IMR-90 (cell line): Measurements from ENCODE around the gene NTSR1. TPM values are rescaled to one million over a fixed set of nuclear protein-coding genes. Genes with fewer than 3 reads are reported as not detected.

Source experiments
- ATAC-seq: fragments of 200-7000 bp; cut with Tn5 transposase; 2 replicates; pipeline ENCODE4 v1.9.1; 2020; ENCODE audit warnings: low read depth, mild to moderate bottlenecking, moderate library complexity
- BruUV-seq: library from RNA; stranded (reverse); fragments of 400-500 nt; replicated peaks from 2 replicates; lab custom pipeline; 2021; lab: Mats Ljungman, UMichigan
- CTCF ChIA-PET: fragments of 300-600 bp; formaldehyde crosslinking; extraction: SDS; loops from one replicate; lab custom pipeline; 2021; ENCODE audit warnings: antibody characterized with exemption; lab: Yijun Ruan, JAX
- POLR2A ChIA-PET: fragments of 300-600 bp; sonication (Branson Sonifier 250); formaldehyde crosslinking; loops from one replicate; lab custom pipeline; 2022; ENCODE audit warnings: antibody characterized with exemption; ENCODE audit not compliant: unreplicated experiment; lab: Charles Lee
- DNase-seq: peaks from one replicate; pipeline ENCODE4 v3.0.0; 2013
- H2AFZ ChIP-seq: replicated peaks from 2 replicates; pipeline ENCODE3; 2013; ENCODE audit warnings: low read length, mild to moderate bottlenecking; ENCODE audit not compliant: poor library complexity
- H2AK5ac ChIP-seq: 2 replicates; pipeline ENCODE4 v1.6.1; 2013; ENCODE audit warnings: low read depth, low read length, inconsistent platforms
- H2AK9ac ChIP-seq: replicated peaks from 2 replicates; pipeline ENCODE3; 2013; ENCODE audit warnings: mild to moderate bottlenecking, low read depth, low read length, moderate library complexity; ENCODE audit not compliant: poor library complexity
- H2BK120ac ChIP-seq: 2 replicates; pipeline ENCODE4 v1.6.1; 2013; ENCODE audit warnings: low read depth, low read length, inconsistent platforms
- H2BK15ac ChIP-seq: 3 replicates; pipeline ENCODE4 v1.6.1; 2013; ENCODE audit warnings: low read depth, low read length, inconsistent platforms
- H2BK20ac ChIP-seq: 2 replicates; pipeline ENCODE4 v1.6.1; 2013; ENCODE audit warnings: low read depth, mild to moderate bottlenecking, inconsistent platforms, low read length, moderate library complexity
- H2BK5ac ChIP-seq: 2 replicates; pipeline ENCODE4 v1.6.1; 2013; ENCODE audit warnings: mild to moderate bottlenecking, low read depth, low read length, inconsistent platforms; ENCODE audit not compliant: poor library complexity, severe bottlenecking
- H3K14ac ChIP-seq: replicated peaks from 2 replicates; pipeline ENCODE4 v1.6.1; 2013; ENCODE audit warnings: low read depth, low read length, inconsistent platforms
- H3K18ac ChIP-seq: 2 replicates; pipeline ENCODE4 v1.6.1; 2013; ENCODE audit warnings: low read depth, low read length, control low read depth
- H3K23ac ChIP-seq: 2 replicates; pipeline ENCODE4 v1.6.1; 2013; ENCODE audit warnings: low read depth, low read length, inconsistent platforms
- H3K27ac ChIP-seq: 2 replicates; pipeline ENCODE4 v1.5.1; 2013; ENCODE audit warnings: mild to moderate bottlenecking, control low read depth, low read length; ENCODE audit not compliant: insufficient read depth
- H3K27me3 ChIP-seq: 2 replicates; pipeline ENCODE4 v1.6.1; 2013; ENCODE audit warnings: low read length; ENCODE audit not compliant: control insufficient read depth, insufficient read depth
- H3K36me3 ChIP-seq: 2 replicates; pipeline ENCODE4 v1.6.1; 2013; ENCODE audit warnings: low read length, mixed read lengths; ENCODE audit not compliant: control insufficient read depth, insufficient read depth
- H3K4ac ChIP-seq: 2 replicates; pipeline ENCODE4 v1.6.1; 2013; ENCODE audit warnings: low read depth, low read length, inconsistent platforms
- H3K4me1 ChIP-seq: 2 replicates; pipeline ENCODE4 v1.6.1; 2013; ENCODE audit warnings: low read length, mixed read lengths; ENCODE audit not compliant: control insufficient read depth, insufficient read depth
- H3K4me2 ChIP-seq: 2 replicates; pipeline ENCODE4 v1.6.1; 2013; ENCODE audit warnings: low read depth, mild to moderate bottlenecking, control low read depth, low read length, moderate library complexity
- H3K4me3 ChIP-seq: 2 replicates; pipeline ENCODE4 v1.5.1; 2013; ENCODE audit warnings: low read depth, mild to moderate bottlenecking, control low read depth, low read length, moderate library complexity; ENCODE audit not compliant: insufficient read depth
- H3K56ac ChIP-seq: 2 replicates; pipeline ENCODE4 v1.6.1; 2013; ENCODE audit warnings: low read length, inconsistent platforms; ENCODE audit not compliant: insufficient read depth; ENCODE audit errors: extremely low read depth
- H3K79me1 ChIP-seq, 2 experiments: 2 replicates each; pipeline ENCODE4 v1.6.1; 2013; ENCODE audit warnings: low read length in 2 of 2, inconsistent platforms in 1 of 2, low read depth in 1 of 2
- H3K9ac ChIP-seq: 2 replicates; pipeline ENCODE4 v1.6.1; 2013; ENCODE audit warnings: low read depth, low read length, control low read depth
- H3K9me1 ChIP-seq: 2 replicates; pipeline ENCODE4 v1.6.1; 2013; ENCODE audit warnings: low read length, inconsistent platforms; ENCODE audit not compliant: insufficient read depth
- H3K9me3 ChIP-seq: 2 replicates; pipeline ENCODE4 v1.6.1; 2013; ENCODE audit warnings: low read length; ENCODE audit not compliant: control insufficient read depth, insufficient read depth
- H4K20me1 ChIP-seq: 2 replicates; pipeline ENCODE4 v1.6.1; 2013; ENCODE audit warnings: low read length, inconsistent platforms; ENCODE audit not compliant: insufficient read depth
- H4K5ac ChIP-seq: 2 replicates; pipeline ENCODE4 v1.6.1; 2013; ENCODE audit warnings: mild to moderate bottlenecking, low read depth, low read length, control low read depth
- H4K8ac ChIP-seq, 2 experiments: 2 replicates each; pipeline ENCODE4 v1.6.1; 2013; ENCODE audit warnings: low read depth in 2 of 2, low read length in 2 of 2, control low read depth in 1 of 2, inconsistent platforms in 1 of 2
- H4K91ac ChIP-seq: 2 replicates; pipeline ENCODE4 v1.6.1; 2013; ENCODE audit warnings: low read depth, low read length, inconsistent platforms; ENCODE audit not compliant: insufficient read depth
- CEBPB ChIP-seq: IDR thresholded peaks from 2 replicates; pipeline ENCODE4 v1.6.1; 2012; ENCODE audit warnings: low read depth, low read length, improper control_type of control experiment
- FOS ChIP-seq: fragments of 150-350 bp; IDR thresholded peaks from 2 replicates; pipeline ENCODE4 v1.6.1; 2016; ENCODE audit warnings: low read depth, low read length
- RAD21 ChIP-seq: IDR thresholded peaks from 2 replicates; pipeline ENCODE4 v1.6.1; 2012; ENCODE audit warnings: low read length, improper control_type of control experiment
- WGBS, 2 experiments: methylation state at CpG; one replicate each; pipeline versions ENCODE4 v1.1.5 to v1.1.7; 2013; ENCODE audit warnings: missing lambda C conversion rate in 2 of 2; ENCODE audit not compliant: insufficient read length in 1 of 2; ENCODE audit errors: extremely low coverage in 2 of 2; 5-methylcytosine and 5-hydroxymethylcytosine counted together
- dilution Hi-C: fragments of 300-500 bp; cut with HindIII; formaldehyde crosslinking; loops from one replicate; pipeline ENCODE4 v1.14.3; 2018; ENCODE audit warnings: low sequenced_read_pairs; ENCODE audit not compliant: unreplicated experiment
- in situ Hi-C: fragments of 300-500 bp; cut with MboI; formaldehyde crosslinking; loops from 3 replicates; pipeline ENCODE4 v1.14.3; 2019; ENCODE audit warnings: low sequenced_read_pairs, inconsistent platforms, mixed read lengths
- intact Hi-C: fragments of 100-400 bp; cut with micrococcal nuclease; formaldehyde crosslinking; loops from 2 replicates; pipeline ENCODE4 v1.10.0; 2022
- polyA plus RNA-seq, 3 experiments: library from polyadenylated mRNA; depleted of rRNA; stranded (reverse); fragments of >200 nt; gene quantifications; 2 replicates each; pipeline ENCODE4 v1.2.3, GENCODE V29; 2012; ENCODE audit warnings: low replicate concordance in 1 of 3
- total RNA-seq: library from RNA; depleted of rRNA; stranded (reverse); fragments of >200 nt; gene quantifications from 2 replicates; pipeline ENCODE4 v1.2.3, GENCODE V29; 2012

The NTSR1 gene
- total and polyA plus RNA-seq, 2 of the 4 experiments (the other 2 are of a cell fraction), result 0.54 to 1.8 TPM

- intact Hi-C loops, result no loop called here
- Histone ChIP-seq H2BK20ac (no peak overlapping the region), H3K27me3 (peaks cover 5% of the 10 kb centered on the region; the same call in 1 of the 2 replicates), H3K18ac (no peak overlapping the region), H3K4me1 (peaks cover 2% of the 10 kb centered on the region; the same call in 1 of the 2 replicates), H3K36me3 (no peaks in the 10 kb centered on the region), H3K56ac (no peak overlapping the region), H3K79me1 (no peaks in the 10 kb centered on the region), H2AFZ (peak overlapping the region; percentile 51), H3K14ac (no peak overlapping the region), H3K27ac (no peak overlapping the region), H3K4ac (no peak overlapping the region), H2BK5ac (no peak overlapping the region), H2AK5ac (no peak overlapping the region), H4K8ac (no peak overlapping the region), H4K91ac (no peak overlapping the region), H2BK120ac (no peak overlapping the region), H4K20me1 (no peaks in the 10 kb centered on the region), H3K4me2 (no peak overlapping the region), H3K9ac (no peak overlapping the region), H4K5ac (no peak overlapping the region), H3K9me1 (no peaks in the 10 kb centered on the region), H3K23ac (no peak overlapping the region), H3K4me3 (no peak overlapping the region), H2AK9ac (no peak overlapping the region), H2BK15ac (no peak overlapping the region), H3K9me3 (peaks cover 2% of the 10 kb centered on the region; the same call in 1 of the 2 replicates)
- dilution Hi-C loops, result no loop called here
- no peak for TF ChIP-seq CEBPB
- TF ChIP-seq FOS, result no peak
- no peak for TF ChIP-seq RAD21
- POLR2A ChIA-PET, result no interaction called here
- WGBS, 2 experiments, result 40% methylated on average over 4 of the region's 11 CpGs; no CpG with 5 or more reads in 1 of the 2 experiments
- DNase-seq (no peak), ATAC-seq (no peak)
- in situ Hi-C loops, result no loop called here
- no TSS peak for BruUV-seq
- CTCF ChIA-PET, result no interaction called here
Measured at GRCh38 chr20:62760471-62760855, 51.8 kb downstream of the NTSR1 start.
